Breast epithelium (tissue), 4 donors: Measurements from ENCODE around the gene SLC23A1. TPM values are rescaled to one million over a fixed set of nuclear protein-coding genes. Genes with fewer than 3 reads are reported as not detected.
A peak's percentile ranks its signal among the peaks of the same experiment; 100 is the strongest.

Experiments
- DNase-seq, 2 donors: peaks; one replicate each; pipeline ENCODE4 v3.0.0-alpha.2; 2019; ENCODE audit warnings: low spot score in 2 of 2
- H3K27ac ChIP-seq, 2 donors: fragments of 200-600 bp; sonication (generic) in 1 of 2; one replicate each; pipeline ENCODE4 v1.5.1; 2016 to 2019; ENCODE audit warnings: mild to moderate bottlenecking in 1 of 2
- H3K27me3 ChIP-seq, 2 donors: fragments of 200-600 bp; sonication (generic) in 1 of 2; one replicate each; pipeline versions ENCODE4 v1.5.1 to v1.6.0; 2017 to 2019; ENCODE audit warnings: control low read depth in 1 of 2, mild to moderate bottlenecking in 1 of 2
- H3K36me3 ChIP-seq: fragments of 200-600 bp; one replicate; pipeline ENCODE4 v1.5.1; 2019
- H3K4me1 ChIP-seq, 2 donors: fragments of 200-600 bp; sonication (generic); one replicate each; pipeline ENCODE4 v1.5.1; 2016 to 2019; ENCODE audit warnings: control low read depth in 1 of 2
- H3K4me3 ChIP-seq, 3 donors: fragments of 200-600 bp; sonication (generic); 1 replicate in 2 of 3; 2 replicates in 1 of 3; pipeline ENCODE4 v1.5.1; 2016 to 2019; ENCODE audit warnings: mild to moderate bottlenecking in 3 of 3, moderate library complexity in 2 of 3
- H3K9me3 ChIP-seq, 2 donors: fragments of 200-600 bp; sonication (generic) in 1 of 2; one replicate each; pipeline ENCODE4 v1.5.1; 2016 to 2019; ENCODE audit warnings: control low read depth in 1 of 2
- POLR2A ChIP-seq: fragments of 450-650 bp; IDR thresholded peaks from one replicate; pipeline ENCODE4 v1.6.1; 2016; ENCODE audit warnings: antibody characterized with exemption, mild to moderate bottlenecking, moderate library complexity
- POLR2AphosphoS5 ChIP-seq, 3 donors: sonication (generic); formaldehyde crosslinking; IDR thresholded peaks; one replicate each; pipeline ENCODE4 v1.6.1; 2017; ENCODE audit warnings: antibody characterized with exemption in 3 of 3
- intact Hi-C: fragments of 100-400 bp; cut with DNase I; formaldehyde crosslinking; loops from one replicate; pipeline ENCODE4 v1.15.1; 2023; ENCODE audit warnings: low total_unique reads
- total RNA-seq, 3 donors: library from RNA; depleted of rRNA; stranded (reverse); fragments of >200 nt; gene quantifications; one replicate each; pipeline ENCODE4 v1.1.0, GENCODE V29; 2016
- TF ChIP-seq, protein P1 (sequence below), 3 donors: fragments of 450-650 bp; IDR thresholded peaks; one replicate each; pipeline ENCODE4 v1.5.1; 2016 to 2017; ENCODE audit warnings: antibody characterized with exemption in 3 of 3, mild to moderate bottlenecking in 3 of 3, moderate library complexity in 3 of 3

The SLC23A1 gene
- total RNA-seq, 3 donors from 2014 or later, result 0.33 to 1.0 TPM; not detected in 1

- peak overlapping the region; percentile 59 to 83 for H3K27ac ChIP-seq
- H3K36me3 ChIP-seq, result no peaks in the 10 kb centered on the region
- peaks cover 0 to 20% of the 10 kb centered on the region in 2 donors for H3K4me1 ChIP-seq
- intact Hi-C loops, result no loop called here
- H3K4me3 ChIP-seq, result peak overlapping the region; percentile 26 to 59 (median 33)
- H3K27me3 ChIP-seq, result no peaks in the 10 kb centered on the region
- no peaks in the 10 kb centered on the region for H3K9me3 ChIP-seq
- TF ChIP-seq POLR2AphosphoS5 (IDR thresholded peaks at IDR 0.05), result no peak
- TF ChIP-seq POLR2A, result no peak
- TF ChIP-seq, protein P1, sequence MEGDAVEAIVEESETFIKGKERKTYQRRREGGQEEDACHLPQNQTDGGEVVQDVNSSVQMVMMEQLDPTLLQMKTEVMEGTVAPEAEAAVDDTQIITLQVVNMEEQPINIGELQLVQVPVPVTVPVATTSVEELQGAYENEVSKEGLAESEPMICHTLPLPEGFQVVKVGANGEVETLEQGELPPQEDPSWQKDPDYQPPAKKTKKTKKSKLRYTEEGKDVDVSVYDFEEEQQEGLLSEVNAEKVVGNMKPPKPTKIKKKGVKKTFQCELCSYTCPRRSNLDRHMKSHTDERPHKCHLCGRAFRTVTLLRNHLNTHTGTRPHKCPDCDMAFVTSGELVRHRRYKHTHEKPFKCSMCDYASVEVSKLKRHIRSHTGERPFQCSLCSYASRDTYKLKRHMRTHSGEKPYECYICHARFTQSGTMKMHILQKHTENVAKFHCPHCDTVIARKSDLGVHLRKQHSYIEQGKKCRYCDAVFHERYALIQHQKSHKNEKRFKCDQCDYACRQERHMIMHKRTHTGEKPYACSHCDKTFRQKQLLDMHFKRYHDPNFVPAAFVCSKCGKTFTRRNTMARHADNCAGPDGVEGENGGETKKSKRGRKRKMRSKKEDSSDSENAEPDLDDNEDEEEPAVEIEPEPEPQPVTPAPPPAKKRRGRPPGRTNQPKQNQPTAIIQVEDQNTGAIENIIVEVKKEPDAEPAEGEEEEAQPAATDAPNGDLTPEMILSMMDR (IDR thresholded peaks at IDR 0.05), result no peak
- DNase-seq, result no peak
Measured at GRCh38 chr5:139384591-139385051, 1.5 kb upstream of the SLC23A1 start.

DNA sequence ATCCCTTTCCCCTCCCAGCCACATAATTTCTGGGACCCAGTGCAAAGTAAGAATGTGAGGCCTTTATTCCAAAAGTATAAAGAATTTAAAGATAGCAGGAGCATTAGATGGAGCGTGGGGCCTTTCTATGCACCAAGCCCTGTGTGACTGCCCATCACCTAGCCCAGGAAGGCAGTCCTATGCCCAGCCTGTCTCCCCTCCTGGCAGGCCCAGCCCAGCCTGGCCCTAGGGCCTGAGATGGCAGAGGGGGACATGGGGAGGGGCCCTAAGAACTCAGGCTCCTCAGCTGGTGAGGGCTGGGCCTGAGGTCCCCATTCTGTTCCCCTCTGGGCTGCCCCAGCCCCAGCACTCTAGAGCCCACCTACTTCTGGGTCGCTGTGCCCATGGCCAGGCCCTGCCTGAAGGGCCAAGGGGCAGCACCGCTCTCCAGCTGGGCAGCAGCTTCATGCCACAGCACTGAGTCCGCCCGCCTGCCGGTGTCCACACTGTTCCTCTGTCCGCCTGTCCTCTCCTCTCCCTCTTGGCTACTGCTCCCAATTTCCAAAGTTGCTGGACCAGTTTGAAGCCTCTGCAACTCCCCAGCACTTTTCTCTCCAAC lies 995 bp upstream of the SLC23A1 start:
- Histone ChIP-seq H3K9me3 (no peaks in the 10 kb centered on the region), H3K27me3 (no peaks in the 10 kb centered on the region), H3K36me3 (no peaks in the 10 kb centered on the region), H3K27ac (peak overlapping the region; percentile 59 to 83), H3K4me3 (no peak overlapping the region), H3K4me1 (peaks cover 0 to 20% of the 10 kb centered on the region in 2 donors)
- intact Hi-C loops, result no loop called here
- no peak for TF ChIP-seq POLR2A
- TF ChIP-seq, protein P1 (IDR thresholded peaks at IDR 0.05), result no peak
- TF ChIP-seq POLR2AphosphoS5 (IDR thresholded peaks at IDR 0.05), result no peak
- no peak for DNase-seq

DNA sequence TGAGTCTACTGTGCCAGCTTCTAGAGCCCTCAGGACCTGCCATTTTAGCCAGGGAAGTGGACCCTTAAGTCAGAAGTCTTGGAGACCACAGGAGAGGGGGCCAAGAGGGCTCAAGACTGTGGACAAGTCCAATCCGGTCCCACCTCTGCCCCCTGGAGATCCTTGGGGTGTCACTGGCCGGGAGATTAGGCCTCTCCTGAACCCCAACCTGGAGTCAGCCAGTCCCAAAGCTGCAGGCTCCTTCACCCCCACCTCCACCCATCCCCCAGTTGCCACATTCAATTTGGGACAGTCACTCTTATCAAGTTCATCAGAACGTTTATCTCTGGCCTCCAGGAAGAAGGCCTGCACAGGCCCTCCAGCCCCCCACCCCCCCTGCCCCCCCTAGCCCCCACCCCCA lies 290 bp downstream of the SLC23A1 start:
- H3K4me3 ChIP-seq, result no peak overlapping the region
- H3K27ac ChIP-seq, result no peak overlapping the region
- no peaks in the 10 kb centered on the region for H3K9me3 ChIP-seq
- no peak for TF ChIP-seq POLR2AphosphoS5 (IDR thresholded peaks at IDR 0.05)
- TF ChIP-seq, protein P1 (IDR thresholded peaks at IDR 0.05), result no peak
- H3K27me3 ChIP-seq, result no peaks in the 10 kb centered on the region
- H3K4me1 ChIP-seq, result peaks cover 0 to 13% of the 10 kb centered on the region in 2 donors
- intact Hi-C loops, result no loop called here
- no peaks in the 10 kb centered on the region for H3K36me3 ChIP-seq
- DNase-seq, result peak in 1 of 2 donors; percentile 17

DNA sequence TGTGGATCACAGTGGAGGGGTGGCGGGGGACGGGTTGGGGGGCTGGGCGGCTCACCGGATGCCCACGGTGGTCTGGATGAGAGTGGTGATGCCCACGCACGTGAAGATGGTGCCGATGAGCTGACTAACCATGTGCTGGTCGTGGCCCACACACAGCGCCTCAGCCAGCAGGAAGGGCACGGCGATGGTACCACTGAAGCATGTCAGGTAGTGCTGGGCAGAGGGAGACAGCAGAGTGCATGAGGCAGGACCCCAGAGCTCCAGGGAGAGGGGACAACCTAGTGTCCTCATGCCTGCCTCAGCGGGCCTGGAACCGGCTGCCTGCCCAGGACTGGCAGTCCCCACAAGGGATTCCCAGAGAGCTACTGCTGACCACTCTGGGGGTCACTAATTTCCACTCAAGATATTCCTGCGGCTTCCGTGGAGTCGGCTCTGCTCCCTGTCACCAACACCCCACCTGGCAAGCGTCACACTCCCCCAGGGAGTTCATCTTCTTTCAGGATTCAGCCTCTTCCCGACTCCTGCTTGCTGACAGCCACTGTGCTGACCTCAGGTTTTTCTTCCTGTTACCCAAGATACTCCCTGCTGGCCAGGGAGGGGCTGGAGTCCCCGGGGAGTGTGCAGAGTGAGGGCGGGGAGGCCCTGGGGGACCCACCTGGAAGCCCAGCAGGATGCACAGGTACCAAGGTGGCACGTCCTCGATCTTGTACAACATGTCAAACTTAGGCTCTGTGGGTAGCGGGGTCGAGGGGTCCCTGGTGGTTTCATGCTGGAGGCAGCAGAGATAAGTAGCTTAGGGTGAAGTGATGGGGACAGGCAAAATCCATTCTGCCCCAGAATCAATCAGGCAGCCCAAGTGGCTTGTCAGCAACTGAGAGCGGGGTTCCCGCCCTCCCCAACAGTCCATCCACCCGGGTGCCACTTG lies 998 bp downstream of the SLC23A1 start:
- peaks cover 0 to 13% of the 10 kb centered on the region in 2 donors for H3K4me1 ChIP-seq
- no peaks in the 10 kb centered on the region for H3K36me3 ChIP-seq
- TF ChIP-seq POLR2AphosphoS5 (IDR thresholded peaks at IDR 0.05) (no peak), POLR2A (no peak)
- TF ChIP-seq, protein P1 (IDR thresholded peaks at IDR 0.05), result no peak
- H3K9me3 ChIP-seq, result no peaks in the 10 kb centered on the region
- H3K27me3 ChIP-seq, result no peaks in the 10 kb centered on the region
- no peak overlapping the region for H3K27ac ChIP-seq
- intact Hi-C loops, result no loop called here
- H3K4me3 ChIP-seq, result no peak overlapping the region
- DNase-seq, result no peak
